CD4-positive, alpha-beta T cell (primary cell): ENCODE data around the gene SNAPC3. TPM values are rescaled to one million over a fixed set of nuclear protein-coding genes. Genes with fewer than 3 reads are reported as not detected.

Source experiments
- ATAC-seq: fragments of 200-7000 bp; cut with Tn5 transposase; one replicate; pipeline ENCODE4 v1.10.0; 2022; ENCODE audit warnings: mild to moderate bottlenecking; ENCODE audit not compliant: poor library complexity
- CTCF ChIA-PET: fragments of 350-600 bp; sonication (Branson Sonifier 250); formaldehyde crosslinking; loops from one replicate; lab custom pipeline; 2021; ENCODE audit warnings: antibody characterized with exemption, inconsistent platforms; lab: Charles Lee
- POLR2A ChIA-PET: fragments of 350-600 bp; sonication (Branson Sonifier 250); formaldehyde crosslinking; loops from one replicate; lab custom pipeline; 2021; ENCODE audit warnings: antibody characterized with exemption, inconsistent platforms; lab: Charles Lee
- DNase-seq, 14 experiments: peaks; one replicate each; pipeline ENCODE4 v3.0.0-alpha.2; 2013 to 2020; ENCODE audit warnings: mixed read lengths in 2 of 14
- H3K27ac ChIP-seq, 2 donors: one replicate each; pipeline versions ENCODE4 v1.5.1 to v1.7.0; 2013; ENCODE audit warnings: low read length in 2 of 2, low read depth in 1 of 2, mild to moderate bottlenecking in 1 of 2
- H3K27me3 ChIP-seq, 2 experiments: 1 replicate in 1 of 2; 2 replicates in 1 of 2; pipeline versions ENCODE4 v1.6.1 to v1.7.0; 2013; ENCODE audit warnings: low read length in 2 of 2, control low read depth in 1 of 2, mild to moderate bottlenecking in 1 of 2, moderate library complexity in 1 of 2; ENCODE audit not compliant: insufficient read depth in 2 of 2, control insufficient read depth in 1 of 2
- H3K36me3 ChIP-seq: one replicate; pipeline ENCODE4 v1.6.1; 2013; ENCODE audit warnings: low read length, control low read depth; ENCODE audit not compliant: insufficient read depth
- H3K4me1 ChIP-seq: one replicate; pipeline ENCODE4 v1.6.1; 2013; ENCODE audit warnings: low read length, control low read depth; ENCODE audit not compliant: insufficient read depth
- H3K4me3 ChIP-seq: one replicate; pipeline ENCODE4 v1.5.1; 2013; ENCODE audit warnings: mild to moderate bottlenecking, low read length, moderate library complexity
- H3K9me3 ChIP-seq, 2 experiments: 1 replicate in 1 of 2; 2 replicates in 1 of 2; pipeline versions ENCODE4 v1.6.1 to v1.7.0; 2013; ENCODE audit warnings: low read length in 2 of 2, mild to moderate bottlenecking in 2 of 2, control low read depth in 1 of 2, moderate library complexity in 1 of 2; ENCODE audit not compliant: control insufficient read depth in 1 of 2, insufficient read depth in 1 of 2
- H3K27ac Mint-ChIP-seq: one replicate; pipeline ENCODE4 v1.8.0; 2020; ENCODE audit warnings: mixed read lengths
- H3K27me3 Mint-ChIP-seq: one replicate; pipeline ENCODE4 v1.8.0; 2021; ENCODE audit warnings: mixed read lengths
- H3K36me3 Mint-ChIP-seq: one replicate; pipeline ENCODE4 v1.8.0; 2021; ENCODE audit warnings: low read depth, mixed read lengths
- H3K4me1 Mint-ChIP-seq: one replicate; pipeline ENCODE4 v1.8.0; 2021; ENCODE audit warnings: low read depth, mixed read lengths
- H3K4me3 Mint-ChIP-seq: one replicate; pipeline ENCODE4 v1.8.0; 2020; ENCODE audit warnings: mild to moderate bottlenecking, mixed read lengths
- H3K9me3 Mint-ChIP-seq: one replicate; pipeline ENCODE4 v1.8.0; 2020; ENCODE audit warnings: mixed read lengths
- intact Hi-C, 2 experiments: fragments of 100-400 bp; cut with DNase I in 1 of 2; cut with micrococcal nuclease in 1 of 2; formaldehyde crosslinking; loops; one replicate each; pipeline versions ENCODE4 v1.15.1 to v1.9.0; 2023 to 2025; cut with DNase I, micrococcal nuclease
- total RNA-seq, 174 experiments: library from RNA in 2 of 174; stranded (reverse) in 2 of 174; gene quantifications; one replicate each; pipeline ENCODE4 v1.2.3 and lab custom pipeline; 2021 to 2026
- TF ChIP-seq, protein P1 (sequence below): fragments of 200-600 bp; IDR thresholded peaks from one replicate; pipeline ENCODE4 v1.8.0; 2022; ENCODE audit warnings: antibody characterized with exemption, mild to moderate bottlenecking

Gene SNAPC3
- total RNA-seq, 2 experiments from 2014 or later = 3.3 to 4.7 TPM

DNA sequence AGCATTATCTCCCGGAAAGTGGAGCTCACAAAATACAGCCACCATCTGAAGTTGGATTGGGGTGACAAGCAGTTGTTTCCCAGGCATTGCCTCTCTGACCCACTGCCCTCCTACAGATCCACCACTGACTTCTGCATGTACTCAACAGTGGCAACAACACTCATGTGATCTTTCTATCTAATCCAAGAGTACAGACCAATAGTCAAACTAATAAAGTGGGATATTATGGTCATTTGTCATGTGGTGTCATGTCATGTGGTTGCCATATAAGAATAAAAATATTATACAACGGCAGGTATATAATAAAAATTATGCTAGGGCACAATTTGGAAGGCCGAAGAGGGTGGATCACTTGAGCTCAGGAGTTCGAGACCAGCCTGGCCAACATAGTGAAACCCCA lies 33.0 kb upstream of the SNAPC3 start:
- no peak overlapping the region for H3K27ac Mint-ChIP-seq
- Histone ChIP-seq H3K27ac (no peak overlapping the region), H3K4me1 (no peaks in the 10 kb centered on the region), H3K27me3 (no peaks in the 10 kb centered on the region), H3K9me3 (no peaks in the 10 kb centered on the region), H3K4me3 (no peak overlapping the region), H3K36me3 (no peaks in the 10 kb centered on the region)
- no peak overlapping the region for H3K4me3 Mint-ChIP-seq
- intact Hi-C loops = no loop called here
- ChIA-PET CTCF (no interaction called here), POLR2A (no interaction called here)
- TF ChIP-seq, protein P1, sequence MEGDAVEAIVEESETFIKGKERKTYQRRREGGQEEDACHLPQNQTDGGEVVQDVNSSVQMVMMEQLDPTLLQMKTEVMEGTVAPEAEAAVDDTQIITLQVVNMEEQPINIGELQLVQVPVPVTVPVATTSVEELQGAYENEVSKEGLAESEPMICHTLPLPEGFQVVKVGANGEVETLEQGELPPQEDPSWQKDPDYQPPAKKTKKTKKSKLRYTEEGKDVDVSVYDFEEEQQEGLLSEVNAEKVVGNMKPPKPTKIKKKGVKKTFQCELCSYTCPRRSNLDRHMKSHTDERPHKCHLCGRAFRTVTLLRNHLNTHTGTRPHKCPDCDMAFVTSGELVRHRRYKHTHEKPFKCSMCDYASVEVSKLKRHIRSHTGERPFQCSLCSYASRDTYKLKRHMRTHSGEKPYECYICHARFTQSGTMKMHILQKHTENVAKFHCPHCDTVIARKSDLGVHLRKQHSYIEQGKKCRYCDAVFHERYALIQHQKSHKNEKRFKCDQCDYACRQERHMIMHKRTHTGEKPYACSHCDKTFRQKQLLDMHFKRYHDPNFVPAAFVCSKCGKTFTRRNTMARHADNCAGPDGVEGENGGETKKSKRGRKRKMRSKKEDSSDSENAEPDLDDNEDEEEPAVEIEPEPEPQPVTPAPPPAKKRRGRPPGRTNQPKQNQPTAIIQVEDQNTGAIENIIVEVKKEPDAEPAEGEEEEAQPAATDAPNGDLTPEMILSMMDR = no peak
- no peaks in the 10 kb centered on the region for H3K27me3 Mint-ChIP-seq
- no peaks in the 10 kb centered on the region for H3K9me3 Mint-ChIP-seq
- ATAC-seq = no peak
- no peak for DNase-seq
- H3K36me3 Mint-ChIP-seq = no peaks in the 10 kb centered on the region
- no peaks in the 10 kb centered on the region for H3K4me1 Mint-ChIP-seq

DNA sequence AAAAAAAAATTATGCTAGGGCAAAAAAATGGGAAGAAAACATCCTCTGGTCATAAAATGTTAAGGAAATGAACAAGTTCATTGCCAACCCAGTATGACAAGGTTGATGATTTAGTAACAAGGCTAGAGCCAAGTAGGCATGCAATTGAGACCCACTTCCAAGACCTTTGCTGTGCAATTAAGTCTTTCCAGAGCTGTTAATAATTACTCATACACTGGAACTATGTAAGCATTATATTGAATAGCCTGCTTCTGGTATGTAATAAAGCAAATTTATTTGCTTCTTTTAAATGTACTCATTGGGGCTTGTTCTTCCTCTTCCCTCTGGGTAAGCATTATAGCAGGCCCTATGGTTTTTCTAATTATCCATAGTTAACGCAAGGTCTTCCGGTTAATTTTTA lies 32.5 kb upstream of the SNAPC3 start:
- H3K4me3 Mint-ChIP-seq = no peak overlapping the region
- H3K36me3 ChIP-seq = no peaks in the 10 kb centered on the region
- no peaks in the 10 kb centered on the region for H3K9me3 ChIP-seq
- no peaks in the 10 kb centered on the region for H3K4me1 Mint-ChIP-seq
- TF ChIP-seq, protein P1 = no peak
- no peak for DNase-seq
- no peaks in the 10 kb centered on the region for H3K36me3 Mint-ChIP-seq
- no peaks in the 10 kb centered on the region for H3K27me3 ChIP-seq
- no peak overlapping the region for H3K4me3 ChIP-seq
- POLR2A ChIA-PET = no interaction called here
- ATAC-seq = no peak
- no peaks in the 10 kb centered on the region for H3K4me1 ChIP-seq
- H3K27ac ChIP-seq = no peak overlapping the region
- CTCF ChIA-PET = no interaction called here
- H3K27ac Mint-ChIP-seq = no peak overlapping the region
- no peaks in the 10 kb centered on the region for H3K27me3 Mint-ChIP-seq
- H3K9me3 Mint-ChIP-seq = no peaks in the 10 kb centered on the region
- intact Hi-C loops = no loop called here

DNA sequence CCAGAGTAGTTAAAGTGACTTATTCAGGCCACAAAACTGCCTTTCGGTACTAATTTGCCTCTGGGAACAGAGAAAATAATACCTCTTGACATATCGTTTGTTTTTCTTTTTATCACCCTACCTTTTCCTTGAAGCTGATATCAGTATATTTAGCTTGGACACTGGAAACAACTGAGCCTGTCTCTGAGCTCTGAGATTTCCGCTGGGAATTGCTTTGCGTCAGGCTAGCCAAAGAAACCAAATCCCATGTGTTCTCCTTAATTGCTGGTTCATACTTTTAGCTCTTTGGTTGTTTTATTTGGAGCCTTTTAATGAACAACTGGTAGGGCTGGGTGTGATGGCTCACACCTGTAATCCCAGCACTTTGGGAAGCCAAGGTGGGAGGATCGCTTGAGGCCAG lies 30.3 kb upstream of the SNAPC3 start:
- Mint-ChIP-seq H3K4me3 (no peak overlapping the region), H3K9me3 (no peaks in the 10 kb centered on the region), H3K4me1 (no peaks in the 10 kb centered on the region), H3K36me3 (no peaks in the 10 kb centered on the region), H3K27me3 (no peaks in the 10 kb centered on the region), H3K27ac (no peak overlapping the region)
- no peak overlapping the region for H3K27ac ChIP-seq
- H3K4me1 ChIP-seq = no peaks in the 10 kb centered on the region
- ChIA-PET POLR2A (no interaction called here), CTCF (no interaction called here)
- H3K4me3 ChIP-seq = no peak overlapping the region
- H3K27me3 ChIP-seq = no peaks in the 10 kb centered on the region
- TF ChIP-seq, protein P1 = no peak
- H3K36me3 ChIP-seq = no peaks in the 10 kb centered on the region
- intact Hi-C loops = no loop called here
- DNase-seq (no peak), ATAC-seq (no peak)
- H3K9me3 ChIP-seq = no peaks in the 10 kb centered on the region
